DOHH2 (cell line): Measurements from ENCODE around the gene NTRK1.

Experiments used
- CTCF ChIP-seq: fragments of 200-600 bp; sonication (generic); IDR thresholded peaks from one replicate; pipeline ENCODE4 v1.5.1; 2014; ENCODE audit warnings: antibody characterized with exemption, mild to moderate bottlenecking, low read depth, low read length; ENCODE audit not compliant: poor library complexity, severe bottlenecking
- EZH2phosphoT487 ChIP-seq: fragments of 200-600 bp; sonication (generic); IDR thresholded peaks from 2 replicates; pipeline ENCODE4 v1.6.1; 2017; ENCODE audit warnings: borderline replicate concordance, mild to moderate bottlenecking, antibody characterized with exemption, low read length, moderate library complexity, mixed read lengths

GRCh38 chr1:156840898-156841279, 19.8 kb upstream of the NTRK1 start:
- TF ChIP-seq CTCF (no peak), EZH2phosphoT487 (no peak)
